ENCODE measurements around the gene NCF4.

NCF4 gene

DNA sequence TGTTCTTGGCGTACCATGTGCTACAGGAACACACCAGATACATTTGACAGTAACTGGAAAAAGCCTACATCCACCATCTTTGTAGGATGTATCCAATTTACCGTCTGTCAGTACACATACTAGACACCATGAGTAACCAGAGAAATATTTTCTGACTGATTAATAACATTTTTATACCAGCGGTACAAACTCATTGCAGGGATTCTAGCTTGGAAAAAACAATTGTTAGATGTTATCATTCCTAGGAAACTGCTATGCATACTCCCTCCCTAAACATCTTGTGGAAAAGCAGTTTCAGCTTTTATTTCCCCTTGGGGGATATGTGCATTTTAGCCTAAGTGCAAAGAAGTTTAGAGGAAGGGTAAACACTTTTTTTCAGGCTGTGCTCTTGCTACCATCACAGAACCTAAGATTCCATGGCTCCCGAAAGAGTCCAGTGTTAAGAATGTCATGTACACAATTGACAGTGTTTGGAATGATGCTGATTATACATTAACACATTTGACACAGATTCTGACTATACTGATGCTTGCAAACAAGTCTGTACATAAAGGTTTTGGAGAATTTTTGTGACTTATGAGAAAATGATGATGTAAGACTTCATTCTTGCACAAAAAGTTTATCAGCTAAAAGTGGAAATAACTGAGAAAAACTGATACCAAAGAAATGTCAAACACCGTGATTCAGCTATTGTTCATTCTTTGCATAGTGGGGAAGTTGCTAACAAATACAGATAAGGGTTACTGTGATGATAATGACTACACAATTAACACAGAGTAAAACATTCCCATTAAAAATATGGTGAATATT is 23.7 kb downstream of the NCF4 start:
- no peak for TF ChIP-seq POLR2A (IDR thresholded peaks at IDR 0.05; ENCODE audit: low read depth, low read length)
- DNase-seq (ENCODE audit: insufficient read length, low spot score) (no peak), FAIRE-seq (no peak)

DNA sequence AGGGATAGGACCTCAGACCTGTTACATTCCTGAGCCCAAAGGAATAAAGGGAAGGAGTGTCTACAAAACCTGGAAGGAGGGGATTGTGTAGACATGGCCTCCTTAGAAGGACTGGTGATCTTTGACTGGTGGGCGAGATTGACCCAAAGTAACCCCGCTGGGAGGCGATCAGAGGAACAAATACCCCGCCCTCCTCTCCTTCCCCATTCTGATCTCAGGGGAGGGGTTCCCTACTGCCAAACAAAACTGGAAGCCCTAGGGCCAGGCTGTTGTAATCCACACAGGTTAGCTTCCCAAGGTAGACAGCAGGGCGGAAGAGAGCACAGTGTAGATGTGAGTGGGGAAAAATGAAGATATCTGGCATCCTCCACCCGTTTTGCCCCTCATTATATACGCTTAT is 24.7 kb downstream of the NCF4 start:
- no peak for DNase-seq (ENCODE audit: insufficient read length, low spot score)
- TF ChIP-seq POLR2A (IDR thresholded peaks at IDR 0.05; ENCODE audit: low read depth, low read length), result no peak
- FAIRE-seq, result no peak

DNA sequence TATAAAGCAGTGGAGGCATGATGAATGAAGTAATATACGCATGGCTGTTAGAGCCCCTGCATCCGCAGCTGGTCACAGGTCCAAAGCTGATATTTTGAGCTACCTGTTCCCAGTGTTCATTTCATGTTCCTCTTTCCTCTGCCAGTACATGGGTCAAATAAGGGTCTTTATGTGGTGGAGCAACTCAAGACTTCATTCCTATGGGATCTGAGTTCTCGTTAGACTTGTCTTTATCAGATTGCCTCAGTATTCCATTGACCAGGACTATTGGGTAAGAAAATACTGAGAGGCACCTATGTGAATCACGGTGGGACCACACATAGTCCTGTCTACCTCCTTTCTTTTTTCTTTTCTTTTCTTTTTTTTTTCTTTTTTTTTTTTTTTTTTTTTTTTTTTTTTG is 25.2 kb downstream of the NCF4 start:
- FAIRE-seq (no peak), DNase-seq (ENCODE audit: insufficient read length, low spot score) (no peak)
- TF ChIP-seq POLR2A (IDR thresholded peaks at IDR 0.05; ENCODE audit: low read depth, low read length), result no peak

DNA sequence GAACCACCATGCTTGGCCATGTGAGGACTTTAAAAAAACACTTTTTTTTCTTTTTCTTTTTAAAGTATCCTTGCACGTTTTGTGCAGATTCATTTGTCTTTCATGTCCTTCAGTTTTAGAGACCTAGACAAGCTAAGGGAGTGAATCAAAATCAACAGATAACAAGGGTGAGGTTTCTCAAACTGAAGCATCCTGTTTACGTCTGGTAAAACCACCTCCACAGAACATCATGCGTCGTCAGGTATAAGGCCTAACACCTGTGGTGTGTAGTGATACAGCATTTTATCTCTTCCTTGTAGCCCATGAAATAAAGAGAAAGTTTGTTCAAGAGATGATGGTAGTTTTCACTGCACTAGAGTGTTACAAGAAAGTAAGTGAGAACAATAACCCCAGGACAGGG is 26.4 kb downstream of the NCF4 start:
- DNase-seq (ENCODE audit: insufficient read length, low spot score) (no peak), FAIRE-seq (no peak)
- TF ChIP-seq POLR2A (IDR thresholded peaks at IDR 0.05; ENCODE audit: low read depth, low read length), result no peak

GRCh38 chr22:36891646-36892045 is 30.8 kb downstream of the NCF4 start:
- DNase-seq (ENCODE audit: insufficient read length, low spot score) (no peak), FAIRE-seq (no peak)
- TF ChIP-seq POLR2A (IDR thresholded peaks at IDR 0.05; ENCODE audit: low read depth, low read length), result no peak

DNA sequence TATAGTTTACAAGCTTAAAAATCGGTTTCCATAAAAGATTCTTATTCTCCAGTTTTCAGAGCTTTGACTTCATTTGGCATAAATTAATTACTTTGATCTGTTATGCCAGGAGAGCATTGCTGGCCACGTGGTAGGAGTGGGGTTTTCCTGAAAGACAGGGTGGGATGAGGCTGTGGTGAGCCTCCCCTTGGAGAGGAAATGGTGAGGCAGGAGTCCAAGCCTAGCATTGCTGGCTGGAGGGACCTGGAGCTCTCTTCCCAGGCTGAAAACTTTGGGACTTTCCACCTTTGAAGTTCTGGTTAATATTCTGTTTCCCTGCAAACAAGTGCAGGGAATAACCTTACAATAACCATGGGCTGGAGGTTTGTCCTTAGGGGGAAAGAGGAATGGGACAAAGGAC is 31.5 kb downstream of the NCF4 start:
- TF ChIP-seq POLR2A (IDR thresholded peaks at IDR 0.05; ENCODE audit: low read depth, low read length), result no peak
- FAIRE-seq, result no peak
- DNase-seq (ENCODE audit: insufficient read length, low spot score), result no peak

GRCh38 chr22:36893262-36893661 is 32.5 kb downstream of the NCF4 start:
- DNase-seq (ENCODE audit: insufficient read length, low spot score) (no peak), FAIRE-seq (no peak)
- TF ChIP-seq POLR2A (IDR thresholded peaks at IDR 0.05; ENCODE audit: low read depth, low read length), result no peak

DNA sequence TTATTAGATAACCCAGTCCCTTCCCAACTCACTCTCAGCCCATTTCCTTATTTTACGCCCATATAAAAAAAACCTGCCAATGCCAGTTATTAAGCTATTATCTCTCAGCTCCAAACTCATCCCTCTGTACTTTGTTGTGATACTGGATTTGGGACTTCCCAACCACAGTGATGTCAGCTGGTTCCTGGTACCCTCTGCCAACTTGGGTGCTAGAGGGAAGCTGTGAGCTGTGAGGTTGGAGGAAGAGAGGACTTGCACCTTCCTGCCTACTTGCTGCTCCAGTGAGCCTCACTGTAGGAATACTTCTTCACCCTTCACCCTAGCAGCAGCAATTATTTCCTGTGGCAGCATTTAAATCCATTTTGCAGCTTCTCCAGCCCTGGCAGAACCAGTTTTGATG is 33.5 kb downstream of the NCF4 start:
- TF ChIP-seq POLR2A (IDR thresholded peaks at IDR 0.05; ENCODE audit: low read depth, low read length), result no peak
- FAIRE-seq, result no peak
- DNase-seq (ENCODE audit: insufficient read length, low spot score), result no peak

DNA sequence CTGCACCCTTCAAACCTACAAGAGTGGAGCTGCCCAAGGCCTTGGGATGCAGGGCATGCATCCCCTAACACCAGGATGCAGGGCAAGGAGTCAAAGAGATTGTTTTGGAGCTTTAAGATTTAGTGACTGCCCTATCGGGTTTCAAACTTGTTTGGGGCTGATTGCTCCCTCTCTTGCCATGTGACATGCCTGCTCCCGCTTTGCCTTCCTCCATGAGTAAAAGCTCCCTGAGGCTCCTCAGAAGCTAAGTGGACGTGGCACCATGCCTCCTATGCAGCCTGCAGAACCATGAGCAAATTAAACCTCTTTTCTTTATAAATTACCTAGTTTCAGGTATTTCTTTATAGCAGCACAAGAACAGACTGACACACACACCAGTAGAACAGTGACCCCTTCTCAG is 36.8 kb downstream of the NCF4 start:
- DNase-seq (ENCODE audit: insufficient read length, low spot score) (no peak), FAIRE-seq (no peak)
- TF ChIP-seq POLR2A (IDR thresholded peaks at IDR 0.05; ENCODE audit: low read depth, low read length), result no peak

- no peak for TF ChIP-seq POLR2A (IDR thresholded peaks at IDR 0.05; ENCODE audit: low read depth, low read length)
- FAIRE-seq, result no peak
- no peak for DNase-seq (ENCODE audit: insufficient read length, low spot score)
These were observed 37.9 kb downstream of the NCF4 start for GRCh38 chr22:36898690-36899089.

DNA sequence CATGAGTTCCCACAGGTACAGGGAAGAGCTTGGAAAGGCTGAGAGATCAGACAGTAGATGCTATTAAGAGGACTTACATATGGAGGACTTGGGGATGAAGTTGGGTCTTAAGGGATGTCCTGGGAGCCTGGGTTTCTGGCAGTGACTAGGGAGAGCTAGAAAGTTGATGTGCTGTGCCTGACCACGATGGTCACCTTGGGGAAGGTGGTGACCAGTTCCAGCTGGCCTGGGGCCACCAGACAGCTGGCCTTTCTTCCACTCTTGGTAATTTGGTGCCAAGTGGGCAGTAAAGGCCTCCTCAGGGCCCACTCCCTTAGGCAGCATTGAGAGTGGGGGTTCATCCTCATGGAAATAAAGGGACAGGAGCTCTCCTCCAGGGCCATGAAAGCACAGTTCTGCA is 38.7 kb downstream of the NCF4 start:
- DNase-seq (ENCODE audit: insufficient read length, low spot score) (no peak), FAIRE-seq (no peak)
- no peak for TF ChIP-seq POLR2A (IDR thresholded peaks at IDR 0.05; ENCODE audit: low read depth, low read length)

GRCh38 chr22:36900225-36900624 is 39.4 kb downstream of the NCF4 start:
- DNase-seq (ENCODE audit: insufficient read length, low spot score) (no peak), FAIRE-seq (no peak)
- TF ChIP-seq POLR2A (IDR thresholded peaks at IDR 0.05; ENCODE audit: low read depth, low read length), result no peak

GRCh38 chr22:36900880-36901279 is 40.1 kb downstream of the NCF4 start:
- no peak for TF ChIP-seq POLR2A (IDR thresholded peaks at IDR 0.05; ENCODE audit: low read depth, low read length)
- no peak for DNase-seq (ENCODE audit: insufficient read length, low spot score)
- FAIRE-seq, result no peak

DNA sequence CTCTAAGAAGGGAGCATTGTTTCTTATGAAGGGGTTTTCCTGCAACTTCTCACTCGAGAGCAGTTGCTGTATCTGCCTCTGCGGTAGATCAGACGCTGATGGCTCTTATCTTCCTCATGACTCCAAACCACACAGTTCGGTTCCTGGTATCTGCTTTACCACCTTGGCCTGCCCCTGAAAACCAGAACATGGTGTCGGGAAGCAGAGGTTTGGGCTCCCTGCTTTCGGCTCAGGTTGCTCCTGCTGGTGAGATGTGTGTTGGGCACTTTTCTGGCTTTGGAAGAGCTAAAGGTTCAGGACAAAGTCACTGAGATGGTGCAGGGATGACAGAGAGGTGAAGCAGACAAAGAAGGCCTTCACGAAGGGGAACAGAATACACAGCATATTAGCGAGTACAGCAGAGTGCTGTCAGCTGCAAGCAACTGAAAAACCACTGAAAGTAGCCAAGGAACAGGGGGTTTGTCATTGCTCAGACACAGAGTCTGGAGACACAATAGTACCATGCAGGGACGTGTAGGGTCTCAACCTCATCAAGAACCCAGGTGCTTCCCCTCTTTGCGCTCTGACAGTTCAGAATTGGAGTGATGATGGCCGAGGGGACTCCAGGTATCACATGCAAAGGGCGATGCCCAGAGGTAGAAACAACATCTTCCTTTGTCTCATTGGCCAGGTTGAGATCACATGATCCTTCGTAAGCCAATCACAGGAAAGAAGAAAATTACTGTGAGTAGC is 40.8 kb downstream of the NCF4 start:
- DNase-seq (ENCODE audit: insufficient read length, low spot score) (no peak), FAIRE-seq (no peak)
- no peak for TF ChIP-seq POLR2A (IDR thresholded peaks at IDR 0.05; ENCODE audit: low read depth, low read length)

Data from H54 (cell line).